Colonic mucosa (tissue), 4 donors: Measurements from ENCODE around the gene CCDC39. TPM values are rescaled to one million over a fixed set of nuclear protein-coding genes. Genes with fewer than 3 reads are reported as not detected.
"Not testable (repeated sequence)": the region's sequence is repeated elsewhere in the genome, so short reads cannot be mapped to it uniquely, and the experiment has no call there.

Experiments
- DNase-seq: peaks from one replicate; pipeline ENCODE4 v3.0.0-alpha.2; 2020
- H3K27ac ChIP-seq: fragments of 200-600 bp; one replicate; pipeline ENCODE4 v1.8.0; 2021
- H3K27me3 ChIP-seq: fragments of 200-600 bp; one replicate; pipeline ENCODE4 v1.8.0; 2021
- H3K36me3 ChIP-seq: fragments of 200-600 bp; one replicate; pipeline ENCODE4 v1.8.0; 2021
- H3K4me1 ChIP-seq: fragments of 200-600 bp; one replicate; pipeline ENCODE4 v1.8.0; 2021; ENCODE audit warnings: mild to moderate bottlenecking
- H3K4me3 ChIP-seq: fragments of 200-600 bp; one replicate; pipeline ENCODE4 v1.8.0; 2021
- H3K9ac ChIP-seq, 2 donors: one replicate each; pipeline ENCODE4 v1.7.0; 2013; ENCODE audit warnings: control low read depth in 2 of 2, low read depth in 2 of 2, low read length in 2 of 2
- H3K9me3 ChIP-seq: fragments of 200-600 bp; one replicate; pipeline ENCODE4 v1.8.0; 2021
- CTCF ChIP-seq: fragments of 200-600 bp; IDR thresholded peaks from one replicate; pipeline ENCODE4 v1.8.0; 2022; ENCODE audit warnings: antibody characterized with exemption, mild to moderate bottlenecking
- intact Hi-C: fragments of 100-400 bp; cut with DNase I; formaldehyde crosslinking; loops from one replicate; pipeline ENCODE4 v1.14.1; 2022
- total RNA-seq, 2 donors: library from RNA; stranded (reverse); fragmentation: NEBNext Ultra II Directional in 1 of 2; extraction: Animal tissue kit (Norgen Biotek cat#: 25700) in 1 of 2; gene quantifications; one replicate each; pipeline ENCODE4 v1.2.1, GENCODE V29; 2021
- donor health status: healthy.
- donor health status: DM: no; HTN: no; CAD: no.
- donor health status: DM: no; HTN: no; CAD: no.

Gene CCDC39
- total RNA-seq, 2 donors from 2014 or later, result not detected

- Histone ChIP-seq H3K4me1 (no peaks in the 10 kb centered on the region), H3K27me3 (no peaks in the 10 kb centered on the region), H3K27ac (no peak overlapping the region), H3K9ac (no peak overlapping the region), H3K4me3 (no peak overlapping the region), H3K9me3 (no peaks in the 10 kb centered on the region), H3K36me3 (no peaks in the 10 kb centered on the region)
- intact Hi-C loops, result no loop called here
- no peak for DNase-seq
- TF ChIP-seq CTCF, result no peak
These were observed 83.7 kb downstream of the CCDC39 start for GRCh38 chr3:180595559-180595935.

GRCh38 chr3:180594631-180595558 is 84.4 kb downstream of the CCDC39 start:
- no peak for DNase-seq
- H3K27ac ChIP-seq, result no peak overlapping the region
- intact Hi-C loops, result no loop called here
- no peak overlapping the region for H3K4me3 ChIP-seq
- H3K9ac ChIP-seq, result no peak overlapping the region
- H3K4me1 ChIP-seq, result no peaks in the 10 kb centered on the region
- no peak for TF ChIP-seq CTCF
- H3K27me3 ChIP-seq, result no peaks in the 10 kb centered on the region
- H3K36me3 ChIP-seq, result no peaks in the 10 kb centered on the region
- H3K9me3 ChIP-seq, result no peaks in the 10 kb centered on the region

GRCh38 chr3:180593631-180594030 is 85.7 kb downstream of the CCDC39 start:
- H3K9me3 ChIP-seq, DNase-seq, H3K9ac ChIP-seq, H3K27ac ChIP-seq, H3K4me1 ChIP-seq, intact Hi-C loops, H3K27me3 ChIP-seq, H3K36me3 ChIP-seq, H3K4me3 ChIP-seq: not testable (repeated sequence)

GRCh38 chr3:180590396-180590795 is 88.9 kb downstream of the CCDC39 start:
- H3K27ac ChIP-seq, result no peak overlapping the region
- intact Hi-C loops, result no loop called here

GRCh38 chr3:180580934-180581333 is 98.4 kb downstream of the CCDC39 start:
- DNase-seq, result no peak
- Histone ChIP-seq H3K9ac (no peak overlapping the region), H3K27ac (no peak overlapping the region), H3K4me3 (no peak overlapping the region), H3K27me3 (no peaks in the 10 kb centered on the region), H3K4me1 (no peaks in the 10 kb centered on the region), H3K9me3 (no peaks in the 10 kb centered on the region), H3K36me3 (no peaks in the 10 kb centered on the region)
- intact Hi-C loops, result no loop called here
- no peak for TF ChIP-seq CTCF

More at GRCh38 chr3:180590396-180590795, 88.9 kb downstream of the CCDC39 start:
- no peak overlapping the region for H3K4me3 ChIP-seq
- DNase-seq, result no peak
- no peaks in the 10 kb centered on the region for H3K9me3 ChIP-seq
- no peaks in the 10 kb centered on the region for H3K36me3 ChIP-seq
- no peaks in the 10 kb centered on the region for H3K4me1 ChIP-seq
- TF ChIP-seq CTCF, result no peak
- H3K9ac ChIP-seq, result no peak overlapping the region
- no peaks in the 10 kb centered on the region for H3K27me3 ChIP-seq

GRCh38 chr3:180575571-180575970 is 103.7 kb downstream of the CCDC39 start:
- H3K4me1 ChIP-seq, result no peaks in the 10 kb centered on the region
- no peak for DNase-seq
- TF ChIP-seq CTCF, result no peak
- H3K27ac ChIP-seq, result no peak overlapping the region
- no peaks in the 10 kb centered on the region for H3K9me3 ChIP-seq
- H3K9ac ChIP-seq, result no peak overlapping the region
- intact Hi-C loops, result no loop called here
- no peaks in the 10 kb centered on the region for H3K27me3 ChIP-seq
- H3K36me3 ChIP-seq, result no peaks in the 10 kb centered on the region
- no peak overlapping the region for H3K4me3 ChIP-seq
